HG02571 (cell line): Measurements from ENCODE around the gene ARSA.

Experiments
- ATAC-seq: cut with Tn5 transposase; IDR thresholded peaks from one replicate; pipeline ENCODE4 v1.9.1; 2021; ENCODE audit warnings: mild to moderate bottlenecking, moderate library complexity; ENCODE audit not compliant: unreplicated experiment

ARSA gene

DNA sequence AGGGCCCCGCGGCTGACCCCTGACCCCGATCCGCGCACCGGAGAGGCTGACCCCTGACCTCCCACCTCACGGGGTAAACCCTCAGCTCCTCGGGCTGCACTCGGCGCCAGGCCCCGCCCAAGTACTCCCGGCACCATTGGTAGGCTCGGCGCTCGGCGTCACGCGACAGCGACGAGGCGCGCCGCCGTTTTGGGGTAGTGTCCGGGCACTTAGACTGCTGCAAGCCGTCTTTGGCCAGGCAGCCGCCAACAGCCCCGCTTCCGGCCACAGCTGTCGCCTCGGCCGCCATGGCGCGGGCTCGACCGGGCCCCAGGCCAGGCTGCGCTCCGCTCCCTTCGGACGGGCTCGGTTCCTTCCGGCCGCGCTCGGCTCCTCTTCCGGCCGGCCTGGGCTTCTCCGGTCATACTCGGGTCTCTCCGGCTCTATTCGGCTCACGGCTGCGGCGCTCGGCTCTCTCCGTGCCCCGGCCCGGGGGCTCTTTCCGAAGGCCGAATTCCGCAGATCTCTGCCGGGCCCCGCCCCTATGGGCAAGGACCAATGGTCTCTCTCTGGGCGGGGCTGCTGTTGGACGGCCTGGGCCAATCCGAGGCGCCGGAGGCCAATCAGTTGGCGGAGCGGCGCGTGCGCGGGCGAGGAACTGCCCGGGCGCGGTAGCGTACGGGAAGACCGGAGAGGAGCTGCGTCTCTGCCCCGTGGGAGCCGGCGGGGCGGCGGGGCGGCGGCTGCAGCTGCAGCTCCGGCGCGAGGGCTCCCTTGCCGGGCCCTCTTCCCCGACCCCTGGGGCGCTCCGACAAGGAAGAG, 45.3 kb downstream of the ARSA start, which contains the start of gene CHKB:
Gene CHKB, minus strand, starts transcription at position 357 of the 801 bp plus-strand sequence. Its CDS starts 68 bp downstream, at position 289.
- ATAC-seq: peak; percentile 87

GRCh38 chr22:50581950-50582492, 45.9 kb downstream of the ARSA start:
- peak; percentile 17 for ATAC-seq

- no peak for ATAC-seq
Measured at GRCh38 chr22:50581031-50581949, 46.7 kb downstream of the ARSA start.

DNA sequence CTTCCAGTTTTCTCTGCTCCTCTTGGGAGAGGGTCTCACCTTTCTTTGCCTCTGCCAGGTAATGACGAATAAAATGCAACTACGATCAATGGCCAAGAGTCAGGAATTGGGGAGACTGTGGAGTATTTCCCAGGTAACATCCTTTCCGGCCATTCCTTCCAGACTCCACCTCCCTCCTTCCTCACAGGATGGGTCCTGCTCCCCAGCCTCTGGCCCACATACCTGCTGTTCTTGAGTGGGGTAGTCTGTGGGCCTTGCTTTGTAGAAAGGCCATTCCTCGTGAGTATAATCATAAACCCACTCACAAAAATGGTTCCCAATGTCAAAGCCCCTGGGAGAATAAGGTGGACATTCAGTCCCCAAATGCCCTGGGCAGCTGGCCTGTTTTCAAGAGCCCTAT, 48.2 kb downstream of the ARSA start:
- ATAC-seq: no peak

DNA sequence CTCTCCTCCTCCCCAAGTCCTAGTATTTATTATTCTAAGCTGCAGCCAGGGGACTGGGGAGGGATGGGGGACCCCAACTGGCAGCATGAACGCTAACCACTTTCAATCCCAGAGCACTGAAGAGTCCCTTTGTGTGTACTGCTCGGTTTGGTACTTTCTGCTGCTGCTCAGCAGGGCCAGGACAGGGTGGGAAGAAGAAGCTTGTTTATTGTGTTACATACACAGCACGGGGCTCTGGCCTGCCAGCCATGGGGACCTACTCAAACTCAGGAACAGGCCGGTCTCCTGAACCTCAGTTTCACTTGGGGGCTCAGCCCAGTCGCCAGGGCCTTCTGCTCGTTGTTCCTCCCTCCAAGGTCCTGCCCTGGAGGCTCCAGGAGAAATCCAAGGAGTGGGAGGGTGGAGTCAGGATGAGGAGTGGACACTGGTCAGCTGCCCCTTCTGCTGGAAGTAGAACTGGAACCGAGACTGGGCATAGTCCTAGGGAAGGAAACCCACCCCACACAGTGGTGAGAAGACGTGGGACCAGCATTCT, 49.1 kb downstream of the ARSA start:
- no peak for ATAC-seq

- no peak for ATAC-seq
Measured at GRCh38 chr22:50577987-50578775, 49.8 kb downstream of the ARSA start, which contains the start of gene CPT1B. Gene CPT1B, minus strand, starts transcription at chr22:50578427. Its CDS starts 512 bp downstream, at chr22:50577915.

DNA sequence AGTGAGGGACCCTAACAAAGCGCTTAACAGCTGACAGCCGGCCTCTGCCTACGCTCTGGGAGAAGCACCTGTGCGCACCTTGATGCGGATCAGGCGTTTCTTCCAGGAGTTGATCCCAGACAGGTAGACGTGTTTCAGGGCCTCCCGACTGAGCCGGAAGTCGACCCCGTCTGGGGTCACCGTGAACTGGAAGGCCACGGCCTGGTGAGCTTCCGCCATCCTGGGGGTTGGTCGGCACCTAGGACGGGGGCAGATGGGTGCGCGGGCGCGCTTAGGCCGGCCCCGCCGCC, 50.3 kb downstream of the ARSA start:
- ATAC-seq: no peak

GRCh38 chr22:50576806-50577696, 50.9 kb downstream of the ARSA start:
- no peak for ATAC-seq

DNA sequence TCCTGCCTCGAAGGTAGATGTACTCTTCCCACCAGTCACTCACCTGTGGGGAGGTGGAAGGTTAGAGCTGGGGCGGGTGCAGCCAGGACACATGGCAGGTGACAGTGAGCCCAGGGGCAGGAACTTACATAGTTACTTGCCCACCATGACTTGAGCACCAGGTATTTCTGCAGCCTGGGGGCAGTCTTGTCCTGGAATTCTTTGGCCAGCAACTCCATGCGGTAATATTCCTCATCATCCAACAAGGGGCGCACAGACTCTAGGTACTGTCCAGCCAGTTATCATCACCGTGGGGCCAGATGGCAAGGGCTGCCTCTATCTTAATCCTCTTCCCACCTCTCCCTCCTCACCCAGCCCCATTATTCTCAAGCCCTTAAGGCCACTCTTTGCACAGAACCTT, 51.9 kb downstream of the ARSA start:
- no peak for ATAC-seq

DNA sequence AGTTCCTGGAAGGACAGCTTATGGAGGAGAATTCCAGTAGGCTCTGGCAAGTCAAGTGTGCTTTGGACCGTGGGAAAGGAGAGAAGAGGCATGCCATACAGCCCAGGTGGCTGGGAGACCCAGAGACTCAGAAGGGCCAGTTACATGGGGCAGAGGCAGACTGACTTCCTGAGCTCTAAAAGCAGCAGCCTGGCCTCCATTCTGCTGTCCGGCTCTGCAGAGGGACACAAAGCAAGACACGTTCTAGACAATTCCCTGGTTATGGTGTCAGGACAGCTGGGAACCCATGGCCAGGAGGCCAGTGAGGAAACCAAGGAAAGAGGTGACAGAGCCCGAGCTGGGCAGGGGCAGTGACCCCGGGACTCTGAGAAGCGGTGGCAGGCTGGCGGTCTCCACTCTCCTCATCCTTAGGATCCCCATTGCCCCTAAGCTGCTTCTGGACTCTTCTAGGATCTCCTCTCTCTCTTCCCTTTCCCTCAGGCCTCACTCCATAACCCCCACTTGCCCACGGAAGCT, 52.5 kb downstream of the ARSA start:
- no peak for ATAC-seq
